ENCODE results near the gene PCBP2. TPM values are rescaled to one million over a fixed set of nuclear protein-coding genes. Genes with fewer than 3 reads are reported as not detected.
A peak's percentile ranks its signal among the peaks of the same experiment; 100 is the strongest.

The PCBP2 gene
- total RNA-seq, 1 donor from 2014 or later, result 1,058 TPM

GRCh38 chr12:53502983-53503728 is 51.3 kb downstream of the PCBP2 start:
- Mint-ChIP-seq H3K27ac (peak overlapping the region; percentile 50), H3K4me1 (peaks cover 29% of the 10 kb centered on the region), H3K27me3 (ENCODE audit: low read depth) (no peaks in the 10 kb centered on the region), H3K9me3 (no peaks in the 10 kb centered on the region), H3K36me3 (peaks cover 6% of the 10 kb centered on the region), H3K4me3 (no peak overlapping the region)
- no peak for DNase-seq (ENCODE audit: low spot score in 2 of 2, unreplicated experiment in 2 of 2)
- no peak for TF ChIP-seq CTCF (IDR thresholded peaks at IDR 0.05; ENCODE audit: unreplicated experiment)

- TF ChIP-seq CTCF (IDR thresholded peaks at IDR 0.05; ENCODE audit: unreplicated experiment), result no peak
- Mint-ChIP-seq H3K27ac (peak overlapping the region; percentile 1), H3K27me3 (ENCODE audit: low read depth) (no peaks in the 10 kb centered on the region), H3K4me1 (peaks cover 20% of the 10 kb centered on the region), H3K4me3 (no peak overlapping the region), H3K9me3 (no peaks in the 10 kb centered on the region), H3K36me3 (peaks cover 6% of the 10 kb centered on the region)
- no peak for DNase-seq (ENCODE audit: low spot score in 2 of 2, unreplicated experiment in 2 of 2)
Measured at GRCh38 chr12:53504004-53504920, 52.4 kb downstream of the PCBP2 start.

- no peaks in the 10 kb centered on the region for H3K9me3 Mint-ChIP-seq
- no peak for TF ChIP-seq CTCF (IDR thresholded peaks at IDR 0.05; ENCODE audit: unreplicated experiment)
- H3K36me3 Mint-ChIP-seq, result peaks cover 6% of the 10 kb centered on the region
- H3K4me1 Mint-ChIP-seq, result peaks cover 16% of the 10 kb centered on the region
- no peak overlapping the region for H3K4me3 Mint-ChIP-seq
- no peaks in the 10 kb centered on the region for H3K27me3 Mint-ChIP-seq (ENCODE audit: low read depth)
- DNase-seq (ENCODE audit: low spot score in 2 of 2, unreplicated experiment in 2 of 2), result no peak
- H3K27ac Mint-ChIP-seq, result no peak overlapping the region
Measured at GRCh38 chr12:53505086-53505485, 53.2 kb downstream of the PCBP2 start.

- Mint-ChIP-seq H3K27ac (peak overlapping the region; percentile 4), H3K4me3 (no peak overlapping the region), H3K4me1 (peaks cover 11% of the 10 kb centered on the region), H3K27me3 (ENCODE audit: low read depth) (no peaks in the 10 kb centered on the region), H3K9me3 (no peaks in the 10 kb centered on the region), H3K36me3 (peaks cover 6% of the 10 kb centered on the region)
- no peak for DNase-seq (ENCODE audit: low spot score in 2 of 2, unreplicated experiment in 2 of 2)
- TF ChIP-seq CTCF (IDR thresholded peaks at IDR 0.05; ENCODE audit: unreplicated experiment), result no peak
Measured at GRCh38 chr12:53505555-53506449, 53.9 kb downstream of the PCBP2 start.

- DNase-seq (ENCODE audit: low spot score in 2 of 2, unreplicated experiment in 2 of 2), result no peak
- Mint-ChIP-seq H3K36me3 (peaks cover 6% of the 10 kb centered on the region), H3K27ac (peak overlapping the region; percentile 4), H3K4me1 (peaks cover 11% of the 10 kb centered on the region), H3K27me3 (ENCODE audit: low read depth) (no peaks in the 10 kb centered on the region), H3K9me3 (no peaks in the 10 kb centered on the region), H3K4me3 (no peak overlapping the region)
- no peak for TF ChIP-seq CTCF (IDR thresholded peaks at IDR 0.05; ENCODE audit: unreplicated experiment)
Measured at GRCh38 chr12:53506450-53506785, 54.5 kb downstream of the PCBP2 start.
